HEK293 (cell line): Measurements from ENCODE around the gene LAMA4.

Experiments used
- ZFHX2 ChIP-seq: fragments of 450-650 bp; formaldehyde crosslinking; conservative IDR thresholded peaks from 2 replicates; pipeline ENCODE4 v1.5.1; 2016; ENCODE audit warnings: missing biosample characterization, missing genetic modification characterization
- ZFP37 ChIP-seq: fragments of 450-650 bp; formaldehyde crosslinking; IDR thresholded peaks from 2 replicates; pipeline ENCODE4 v1.5.1; 2016; ENCODE audit warnings: missing biosample characterization, missing genetic modification characterization
- ZNF133 ChIP-seq: fragments of 450-650 bp; formaldehyde crosslinking; IDR thresholded peaks from 2 replicates; pipeline ENCODE4 v1.5.1; 2016; ENCODE audit warnings: missing biosample characterization, missing genetic modification characterization
- ZNF157 ChIP-seq: fragments of 450-650 bp; formaldehyde crosslinking; IDR thresholded peaks from 2 replicates; pipeline ENCODE4 v1.5.1; 2016; ENCODE audit warnings: missing biosample characterization, missing genetic modification characterization
- ZNF19 ChIP-seq: fragments of 450-650 bp; formaldehyde crosslinking; IDR thresholded peaks from 2 replicates; pipeline ENCODE4; 2016; ENCODE audit warnings: missing biosample characterization, missing genetic modification characterization, low read depth
- ZNF202 ChIP-seq: fragments of 450-650 bp; formaldehyde crosslinking; IDR thresholded peaks from 2 replicates; pipeline ENCODE4 v1.5.1; 2016; ENCODE audit warnings: missing biosample characterization, missing genetic modification characterization, borderline replicate concordance
- ZNF302 ChIP-seq: fragments of 450-650 bp; formaldehyde crosslinking; IDR thresholded peaks from 2 replicates; pipeline ENCODE4 v1.5.1; 2016; ENCODE audit warnings: missing biosample characterization, missing genetic modification characterization, low read depth
- ZNF830 ChIP-seq: fragments of 450-650 bp; IDR thresholded peaks from 2 replicates; pipeline ENCODE4 v1.5.0; 2018; ENCODE audit warnings: missing biosample characterization, missing genetic modification characterization, low read depth, mild to moderate bottlenecking, moderate library complexity
- TF ChIP-seq, protein P1 (sequence below): fragments of 450-650 bp; formaldehyde crosslinking; IDR thresholded peaks from 2 replicates; pipeline ENCODE4 v1.5.1; 2016; ENCODE audit warnings: missing biosample characterization, missing genetic modification characterization
- TF ChIP-seq, protein P2 (sequence below): fragments of 450-650 bp; IDR thresholded peaks from 2 replicates; pipeline ENCODE4 v1.5.1; 2018; ENCODE audit warnings: missing biosample characterization, missing genetic modification characterization

DNA sequence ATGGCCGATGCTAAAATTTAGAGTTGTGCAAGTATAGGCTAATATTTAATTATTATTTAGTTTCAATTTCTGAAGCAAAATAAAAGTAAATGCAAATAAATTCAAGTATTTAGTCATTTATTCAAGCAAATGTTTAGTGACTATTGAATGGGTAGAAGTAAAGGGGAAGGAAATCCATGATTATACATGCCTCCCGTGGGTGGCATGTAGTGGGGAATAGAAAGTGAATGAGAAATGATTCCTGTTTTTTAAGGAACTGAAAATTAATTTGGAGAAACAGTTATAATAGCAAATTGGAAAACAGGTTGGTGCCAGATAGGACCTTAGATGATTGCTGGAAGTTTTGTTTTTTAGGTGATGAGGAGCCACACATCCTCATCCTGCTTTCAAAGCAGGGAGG is 131.6 kb downstream of the LAMA4 start:
- TF ChIP-seq ZFP37 (tag by site-specific recombination) = no peak
- TF ChIP-seq ZNF302 (tag by site-specific recombination) = no peak
- TF ChIP-seq, protein P1, sequence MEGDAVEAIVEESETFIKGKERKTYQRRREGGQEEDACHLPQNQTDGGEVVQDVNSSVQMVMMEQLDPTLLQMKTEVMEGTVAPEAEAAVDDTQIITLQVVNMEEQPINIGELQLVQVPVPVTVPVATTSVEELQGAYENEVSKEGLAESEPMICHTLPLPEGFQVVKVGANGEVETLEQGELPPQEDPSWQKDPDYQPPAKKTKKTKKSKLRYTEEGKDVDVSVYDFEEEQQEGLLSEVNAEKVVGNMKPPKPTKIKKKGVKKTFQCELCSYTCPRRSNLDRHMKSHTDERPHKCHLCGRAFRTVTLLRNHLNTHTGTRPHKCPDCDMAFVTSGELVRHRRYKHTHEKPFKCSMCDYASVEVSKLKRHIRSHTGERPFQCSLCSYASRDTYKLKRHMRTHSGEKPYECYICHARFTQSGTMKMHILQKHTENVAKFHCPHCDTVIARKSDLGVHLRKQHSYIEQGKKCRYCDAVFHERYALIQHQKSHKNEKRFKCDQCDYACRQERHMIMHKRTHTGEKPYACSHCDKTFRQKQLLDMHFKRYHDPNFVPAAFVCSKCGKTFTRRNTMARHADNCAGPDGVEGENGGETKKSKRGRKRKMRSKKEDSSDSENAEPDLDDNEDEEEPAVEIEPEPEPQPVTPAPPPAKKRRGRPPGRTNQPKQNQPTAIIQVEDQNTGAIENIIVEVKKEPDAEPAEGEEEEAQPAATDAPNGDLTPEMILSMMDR = no peak
- no peak for TF ChIP-seq ZNF202 (tag by site-specific recombination)
- TF ChIP-seq, protein P2, sequence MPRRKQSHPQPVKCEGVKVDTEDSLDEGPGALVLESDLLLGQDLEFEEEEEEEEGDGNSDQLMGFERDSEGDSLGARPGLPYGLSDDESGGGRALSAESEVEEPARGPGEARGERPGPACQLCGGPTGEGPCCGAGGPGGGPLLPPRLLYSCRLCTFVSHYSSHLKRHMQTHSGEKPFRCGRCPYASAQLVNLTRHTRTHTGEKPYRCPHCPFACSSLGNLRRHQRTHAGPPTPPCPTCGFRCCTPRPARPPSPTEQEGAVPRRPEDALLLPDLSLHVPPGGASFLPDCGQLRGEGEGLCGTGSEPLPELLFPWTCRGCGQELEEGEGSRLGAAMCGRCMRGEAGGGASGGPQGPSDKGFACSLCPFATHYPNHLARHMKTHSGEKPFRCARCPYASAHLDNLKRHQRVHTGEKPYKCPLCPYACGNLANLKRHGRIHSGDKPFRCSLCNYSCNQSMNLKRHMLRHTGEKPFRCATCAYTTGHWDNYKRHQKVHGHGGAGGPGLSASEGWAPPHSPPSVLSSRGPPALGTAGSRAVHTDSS (tag by site-specific recombination) = no peak
- no peak for TF ChIP-seq ZNF19 (tag by site-specific recombination)
- no peak for TF ChIP-seq ZFHX2 (tag by site-specific recombination)
- no peak for TF ChIP-seq ZNF830 (tag by site-specific recombination)
- TF ChIP-seq ZNF133 (tag by site-specific recombination) = no peak
- TF ChIP-seq ZNF157 (tag by site-specific recombination) = no peak
